Measurements from ENCODE around the gene YBEY. TPM values are rescaled to one million over a fixed set of nuclear protein-coding genes. Genes with fewer than 3 reads are reported as not detected.

YBEY gene
- total RNA-seq, 1 experiment from 2014 or later = 13.8 TPM

- Histone ChIP-seq H3K4me3 (no peak overlapping the region), H3K9me3 (ENCODE audit: insufficient read depth, low read depth) (no peaks in the 10 kb centered on the region), H2AFZ (no peak overlapping the region), H3F3A (ENCODE audit: insufficient read depth, low read depth) (peaks cover 8% of the 10 kb centered on the region; the same call in 1 of the 2 replicates), H3K79me2 (ENCODE audit: low read depth) (peaks cover 40% of the 10 kb centered on the region), H3K27ac (no peak overlapping the region), H3K9me2 (ENCODE audit: insufficient read depth) (no peaks in the 10 kb centered on the region), H3K36me3 (ENCODE audit: low read depth) (no peaks in the 10 kb centered on the region), H4K20me1 (ENCODE audit: insufficient read depth) (peaks cover 4% of the 10 kb centered on the region; the same call in 1 of the 2 replicates), H3K4me2 (no peak overlapping the region), H3K4me1 (replicated peaks; ENCODE audit: insufficient read depth) (peaks cover 10% of the 10 kb centered on the region), H3K27me3 (ENCODE audit: insufficient read depth, low read depth) (no peaks in the 10 kb centered on the region)
- BruUV-seq (replicated peaks) = no TSS peak
- no peak for TF ChIP-seq CTCF (conservative IDR thresholded peaks at IDR 0.05)
- TF ChIP-seq EZH2 (IDR thresholded peaks at IDR 0.05; ENCODE audit: low read depth) = no peak
- ChIA-PET CTCF (no interaction called here), POLR2A (ENCODE audit: unreplicated experiment) (no interaction called here)
- no peak for DNase-seq
- intact Hi-C loops (cut with micrococcal nuclease; ENCODE audit: unreplicated experiment) = no loop called here
Measured at GRCh38 chr21:46328151-46328550, 42.0 kb downstream of the YBEY start.

GRCh38 chr21:46329796-46330195 is 43.7 kb downstream of the YBEY start:
- H3K36me3 ChIP-seq (ENCODE audit: low read depth) = no peaks in the 10 kb centered on the region
- H3K4me3 ChIP-seq = no peak overlapping the region
- H3K4me1 ChIP-seq (replicated peaks; ENCODE audit: insufficient read depth) = peaks cover 10% of the 10 kb centered on the region
- H4K20me1 ChIP-seq (ENCODE audit: insufficient read depth) = peaks cover 4% of the 10 kb centered on the region; the same call in 1 of the 2 replicates
- no peak overlapping the region for H2AFZ ChIP-seq
- POLR2A ChIA-PET (ENCODE audit: unreplicated experiment) = no interaction called here
- CTCF ChIA-PET = no interaction called here
- no peaks in the 10 kb centered on the region for H3K27me3 ChIP-seq (ENCODE audit: insufficient read depth, low read depth)
- TF ChIP-seq EZH2 (IDR thresholded peaks at IDR 0.05; ENCODE audit: low read depth) = no peak
- no peak for TF ChIP-seq CTCF (conservative IDR thresholded peaks at IDR 0.05)
- intact Hi-C loops (cut with micrococcal nuclease; ENCODE audit: unreplicated experiment) = no loop called here
- no peaks in the 10 kb centered on the region for H3K9me2 ChIP-seq (ENCODE audit: insufficient read depth)
- no TSS peak for BruUV-seq (replicated peaks)
- H3K9me3 ChIP-seq (ENCODE audit: insufficient read depth, low read depth) = no peaks in the 10 kb centered on the region
- H3F3A ChIP-seq (ENCODE audit: insufficient read depth, low read depth) = peaks cover 8% of the 10 kb centered on the region; the same call in 1 of the 2 replicates
- no peak overlapping the region for H3K27ac ChIP-seq
- H3K79me2 ChIP-seq (ENCODE audit: low read depth) = peaks cover 38% of the 10 kb centered on the region
- no peak overlapping the region for H3K4me2 ChIP-seq
- DNase-seq = no peak

- POLR2A ChIA-PET (ENCODE audit: unreplicated experiment) = no interaction called here
- Histone ChIP-seq H3K79me2 (ENCODE audit: low read depth) (peaks cover 6% of the 10 kb centered on the region), H3K4me3 (no peak overlapping the region), H2AFZ (no peak overlapping the region), H3K27me3 (ENCODE audit: insufficient read depth, low read depth) (no peaks in the 10 kb centered on the region), H3K9me2 (ENCODE audit: insufficient read depth) (no peaks in the 10 kb centered on the region), H3K4me1 (replicated peaks; ENCODE audit: insufficient read depth) (no peaks in the 10 kb centered on the region), H3K36me3 (ENCODE audit: low read depth) (no peaks in the 10 kb centered on the region), H3K27ac (no peak overlapping the region), H4K20me1 (ENCODE audit: insufficient read depth) (peaks cover 4% of the 10 kb centered on the region; the same call in 1 of the 2 replicates), H3F3A (ENCODE audit: insufficient read depth, low read depth) (no peaks in the 10 kb centered on the region), H3K4me2 (no peak overlapping the region), H3K9me3 (ENCODE audit: insufficient read depth, low read depth) (no peaks in the 10 kb centered on the region)
- CTCF ChIA-PET = no interaction called here
- DNase-seq = no peak
- no TSS peak for BruUV-seq (replicated peaks)
- TF ChIP-seq EZH2 (IDR thresholded peaks at IDR 0.05; ENCODE audit: low read depth) (no peak), CTCF (conservative IDR thresholded peaks at IDR 0.05) (no peak)
- intact Hi-C loops (cut with micrococcal nuclease; ENCODE audit: unreplicated experiment) = no loop called here
Measured at GRCh38 chr21:46334351-46335140, 48.4 kb downstream of the YBEY start.

All from PC-9 (cell line).